ENCODE results near the gene IL17REL. TPM values are rescaled to one million over a fixed set of nuclear protein-coding genes. Genes with fewer than 3 reads are reported as not detected.

IL17REL gene
- total and polyA plus RNA-seq, 10 of the 15 experiments (the other 5 are each of a cell fraction or from before 2014, with no cell fraction given), result 0.03 TPM; not detected in 9

DNA sequence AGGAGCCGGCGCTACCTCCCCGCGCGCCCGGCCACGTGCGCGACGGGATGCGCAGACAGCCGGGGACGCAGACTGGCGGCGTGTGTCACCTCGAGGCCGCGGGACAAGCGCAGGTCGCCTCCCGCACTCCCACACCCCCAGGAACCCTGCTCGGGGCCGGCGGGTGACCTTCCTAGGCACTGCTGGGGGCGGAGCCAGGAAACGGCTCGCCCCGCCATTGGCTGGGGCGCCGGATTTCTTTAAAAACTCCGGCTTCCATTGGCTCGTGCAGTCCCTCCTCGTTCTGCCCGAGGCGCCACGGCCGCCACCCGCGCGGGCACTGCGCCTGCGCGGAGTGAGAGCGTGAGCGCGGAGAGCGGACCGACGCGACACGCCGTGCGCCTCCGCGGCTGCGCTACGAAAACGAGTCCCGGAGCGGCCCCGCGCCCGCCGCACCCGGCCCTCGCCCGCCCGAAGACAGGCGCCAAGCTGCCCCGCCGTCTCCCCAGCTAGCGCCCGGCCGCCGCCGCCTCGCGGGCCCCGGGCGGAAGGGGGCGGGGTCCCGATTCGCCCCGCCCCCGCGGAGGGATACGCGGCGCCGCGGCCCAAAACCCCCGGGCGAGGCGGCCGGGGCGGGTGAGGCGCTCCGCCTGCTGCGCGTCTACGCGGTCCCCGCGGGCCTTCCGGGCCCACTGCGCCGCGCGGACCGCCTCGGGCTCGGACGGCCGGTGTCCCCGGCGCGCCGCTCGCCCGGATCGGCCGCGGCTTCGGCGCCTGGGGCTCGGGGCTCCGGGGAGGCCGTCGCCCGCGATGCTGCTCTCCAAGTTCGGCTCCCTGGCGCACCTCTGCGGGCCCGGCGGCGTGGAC is 52.2 kb downstream of the IL17REL start, which contains the start of gene PIM3 (continued):
- TF ChIP-seq, protein P1, sequence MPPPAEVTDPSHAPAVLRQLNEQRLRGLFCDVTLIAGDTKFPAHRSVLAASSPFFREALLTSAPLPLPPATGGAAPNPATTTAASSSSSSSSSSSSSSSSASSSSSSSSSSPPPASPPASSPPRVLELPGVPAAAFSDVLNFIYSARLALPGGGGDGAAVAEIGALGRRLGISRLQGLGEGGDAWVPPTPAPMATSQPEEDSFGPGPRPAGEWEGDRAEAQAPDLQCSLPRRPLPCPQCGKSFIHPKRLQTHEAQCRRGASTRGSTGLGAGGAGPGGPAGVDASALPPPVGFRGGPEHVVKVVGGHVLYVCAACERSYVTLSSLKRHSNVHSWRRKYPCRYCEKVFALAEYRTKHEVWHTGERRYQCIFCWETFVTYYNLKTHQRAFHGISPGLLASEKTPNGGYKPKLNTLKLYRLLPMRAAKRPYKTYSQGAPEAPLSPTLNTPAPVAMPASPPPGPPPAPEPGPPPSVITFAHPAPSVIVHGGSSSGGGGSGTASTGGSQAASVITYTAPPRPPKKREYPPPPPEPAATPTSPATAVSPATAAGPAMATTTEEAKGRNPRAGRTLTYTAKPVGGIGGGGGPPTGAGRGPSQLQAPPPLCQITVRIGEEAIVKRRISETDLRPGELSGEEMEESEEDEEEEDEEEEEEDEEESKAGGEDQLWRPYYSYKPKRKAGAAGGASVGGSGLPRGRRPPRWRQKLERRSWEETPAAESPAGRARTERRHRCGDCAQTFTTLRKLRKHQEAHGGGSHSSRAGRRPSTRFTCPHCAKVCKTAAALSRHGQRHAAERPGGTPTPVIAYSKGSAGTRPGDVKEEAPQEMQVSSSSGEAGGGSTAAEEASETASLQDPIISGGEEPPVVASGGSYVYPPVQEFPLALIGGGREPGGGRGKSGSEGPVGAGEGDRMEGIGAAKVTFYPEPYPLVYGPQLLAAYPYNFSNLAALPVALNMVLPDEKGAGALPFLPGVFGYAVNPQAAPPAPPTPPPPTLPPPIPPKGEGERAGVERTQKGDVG (CRISPR knock-in tag; IDR thresholded peaks at IDR 0.05), result no peak
- TF ChIP-seq GABPA (IDR thresholded peaks at IDR 0.05; ENCODE audit: low read depth) (no peak), MEF2A (IDR thresholded peaks at IDR 0.05; ENCODE audit: insufficient read depth, low read depth, low read length) (no peak), ZNF274 (IDR thresholded peaks at IDR 0.05; ENCODE audit: insufficient read depth, insufficient read length) (no peak), MTA3 (IDR thresholded peaks at IDR 0.05; ENCODE audit: borderline replicate concordance, low read length) (no peak), HCFC1 (IDR thresholded peaks at IDR 0.05; ENCODE audit: low read length) (peak; percentile 16; the same call in 1 of the 2 replicates), TCF12 (IDR thresholded peaks at IDR 0.05; ENCODE audit: low read depth, low read length) (peak; percentile 52; the same call in 1 of the 2 replicates), CBX3 (IDR thresholded peaks at IDR 0.05; ENCODE audit: borderline replicate concordance, low read depth) (no peak), EZH2 (IDR thresholded peaks at IDR 0.05; ENCODE audit: borderline replicate concordance, control insufficient read depth, low read depth, low read length) (no peak), DPF2 (IDR thresholded peaks at IDR 0.05) (peak; percentile 89), EED (IDR thresholded peaks at IDR 0.05; ENCODE audit: low read depth) (no peak), YBX1 (IDR thresholded peaks at IDR 0.05) (no peak), NFIC (IDR thresholded peaks at IDR 0.05; ENCODE audit: low read depth, low read length) (no peak), LARP7 (IDR thresholded peaks at IDR 0.05) (peak; percentile 98), NR2C2 (IDR thresholded peaks at IDR 0.05; ENCODE audit: borderline replicate concordance, control insufficient read depth, insufficient read length, low read depth) (no peak), RFX5 (IDR thresholded peaks at IDR 0.05; ENCODE audit: low read depth, low read length) (peak; percentile 48; the same call in 1 of the 2 replicates), NBN (IDR thresholded peaks at IDR 0.05) (no peak)
- TF ChIP-seq, protein P2, sequence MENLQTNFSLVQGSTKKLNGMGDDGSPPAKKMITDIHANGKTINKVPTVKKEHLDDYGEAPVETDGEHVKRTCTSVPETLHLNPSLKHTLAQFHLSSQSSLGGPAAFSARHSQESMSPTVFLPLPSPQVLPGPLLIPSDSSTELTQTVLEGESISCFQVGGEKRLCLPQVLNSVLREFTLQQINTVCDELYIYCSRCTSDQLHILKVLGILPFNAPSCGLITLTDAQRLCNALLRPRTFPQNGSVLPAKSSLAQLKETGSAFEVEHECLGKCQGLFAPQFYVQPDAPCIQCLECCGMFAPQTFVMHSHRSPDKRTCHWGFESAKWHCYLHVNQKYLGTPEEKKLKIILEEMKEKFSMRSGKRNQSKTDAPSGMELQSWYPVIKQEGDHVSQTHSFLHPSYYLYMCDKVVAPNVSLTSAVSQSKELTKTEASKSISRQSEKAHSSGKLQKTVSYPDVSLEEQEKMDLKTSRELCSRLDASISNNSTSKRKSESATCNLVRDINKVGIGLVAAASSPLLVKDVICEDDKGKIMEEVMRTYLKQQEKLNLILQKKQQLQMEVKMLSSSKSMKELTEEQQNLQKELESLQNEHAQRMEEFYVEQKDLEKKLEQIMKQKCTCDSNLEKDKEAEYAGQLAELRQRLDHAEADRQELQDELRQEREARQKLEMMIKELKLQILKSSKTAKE (IDR thresholded peaks at IDR 0.05; ENCODE audit: low read depth, poor library complexity, severe bottlenecking), result no peak
- TF ChIP-seq, protein P3, sequence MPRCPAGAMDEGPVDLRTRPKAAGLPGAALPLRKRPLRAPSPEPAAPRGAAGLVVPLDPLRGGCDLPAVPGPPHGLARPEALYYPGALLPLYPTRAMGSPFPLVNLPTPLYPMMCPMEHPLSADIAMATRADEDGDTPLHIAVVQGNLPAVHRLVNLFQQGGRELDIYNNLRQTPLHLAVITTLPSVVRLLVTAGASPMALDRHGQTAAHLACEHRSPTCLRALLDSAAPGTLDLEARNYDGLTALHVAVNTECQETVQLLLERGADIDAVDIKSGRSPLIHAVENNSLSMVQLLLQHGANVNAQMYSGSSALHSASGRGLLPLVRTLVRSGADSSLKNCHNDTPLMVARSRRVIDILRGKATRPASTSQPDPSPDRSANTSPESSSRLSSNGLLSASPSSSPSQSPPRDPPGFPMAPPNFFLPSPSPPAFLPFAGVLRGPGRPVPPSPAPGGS (IDR thresholded peaks at IDR 0.05; ENCODE audit: borderline replicate concordance, insufficient read depth, low read depth, low read length, poor library complexity, severe bottlenecking), result no peak
- TF ChIP-seq, protein P4, sequence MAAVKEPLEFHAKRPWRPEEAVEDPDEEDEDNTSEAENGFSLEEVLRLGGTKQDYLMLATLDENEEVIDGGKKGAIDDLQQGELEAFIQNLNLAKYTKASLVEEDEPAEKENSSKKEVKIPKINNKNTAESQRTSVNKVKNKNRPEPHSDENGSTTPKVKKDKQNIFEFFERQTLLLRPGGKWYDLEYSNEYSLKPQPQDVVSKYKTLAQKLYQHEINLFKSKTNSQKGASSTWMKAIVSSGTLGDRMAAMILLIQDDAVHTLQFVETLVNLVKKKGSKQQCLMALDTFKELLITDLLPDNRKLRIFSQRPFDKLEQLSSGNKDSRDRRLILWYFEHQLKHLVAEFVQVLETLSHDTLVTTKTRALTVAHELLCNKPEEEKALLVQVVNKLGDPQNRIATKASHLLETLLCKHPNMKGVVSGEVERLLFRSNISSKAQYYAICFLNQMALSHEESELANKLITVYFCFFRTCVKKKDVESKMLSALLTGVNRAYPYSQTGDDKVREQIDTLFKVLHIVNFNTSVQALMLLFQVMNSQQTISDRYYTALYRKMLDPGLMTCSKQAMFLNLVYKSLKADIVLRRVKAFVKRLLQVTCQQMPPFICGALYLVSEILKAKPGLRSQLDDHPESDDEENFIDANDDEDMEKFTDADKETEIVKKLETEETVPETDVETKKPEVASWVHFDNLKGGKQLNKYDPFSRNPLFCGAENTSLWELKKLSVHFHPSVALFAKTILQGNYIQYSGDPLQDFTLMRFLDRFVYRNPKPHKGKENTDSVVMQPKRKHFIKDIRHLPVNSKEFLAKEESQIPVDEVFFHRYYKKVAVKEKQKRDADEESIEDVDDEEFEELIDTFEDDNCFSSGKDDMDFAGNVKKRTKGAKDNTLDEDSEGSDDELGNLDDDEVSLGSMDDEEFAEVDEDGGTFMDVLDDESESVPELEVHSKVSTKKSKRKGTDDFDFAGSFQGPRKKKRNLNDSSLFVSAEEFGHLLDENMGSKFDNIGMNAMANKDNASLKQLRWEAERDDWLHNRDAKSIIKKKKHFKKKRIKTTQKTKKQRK (IDR thresholded peaks at IDR 0.05; ENCODE audit: low read depth, low read length), result no peak
